Measurements from ENCODE around the gene PTPRM.

PTPRM gene

GRCh38 chr18:7626922-7627440, 59.9 kb downstream of the PTPRM start:
- DNase-seq (ENCODE audit: low read depth), result no peak

GRCh38 chr18:7629416-7629815, 62.3 kb downstream of the PTPRM start:
- DNase-seq (ENCODE audit: low read depth), result no peak

GRCh38 chr18:7630731-7631442, 63.8 kb downstream of the PTPRM start:
- DNase-seq (ENCODE audit: low read depth), result no peak

- no peak for DNase-seq (ENCODE audit: low read depth)
These were observed 65.3 kb downstream of the PTPRM start for GRCh38 chr18:7632152-7633098.

GRCh38 chr18:7633171-7633570, 66.1 kb downstream of the PTPRM start:
- DNase-seq (ENCODE audit: low read depth), result no peak

- DNase-seq (ENCODE audit: low read depth), result no peak
These were observed 68.8 kb downstream of the PTPRM start for GRCh38 chr18:7635948-7636347.

GRCh38 chr18:7637269-7637668, 70.2 kb downstream of the PTPRM start:
- DNase-seq (ENCODE audit: low read depth), result no peak

- no peak for DNase-seq (ENCODE audit: low read depth)
These were observed 71.2 kb downstream of the PTPRM start for GRCh38 chr18:7638321-7638720.

- no peak for DNase-seq (ENCODE audit: low read depth)
These were observed 74.7 kb downstream of the PTPRM start for GRCh38 chr18:7641813-7642212.

GRCh38 chr18:7642331-7642890, 75.3 kb downstream of the PTPRM start:
- DNase-seq (ENCODE audit: low read depth), result no peak

- no peak for DNase-seq (ENCODE audit: low read depth)
These were observed 78.6 kb downstream of the PTPRM start for GRCh38 chr18:7645756-7646155.

- DNase-seq (ENCODE audit: low read depth), result no peak
These were observed 79.2 kb downstream of the PTPRM start for GRCh38 chr18:7646174-7646886.

- no peak for DNase-seq (ENCODE audit: low read depth)
These were observed 80.4 kb downstream of the PTPRM start for GRCh38 chr18:7647500-7647899.

GRCh38 chr18:7657050-7657449, 89.9 kb downstream of the PTPRM start:
- no peak for DNase-seq (ENCODE audit: low read depth)

GRCh38 chr18:7657937-7658336, 90.8 kb downstream of the PTPRM start:
- no peak for DNase-seq (ENCODE audit: low read depth)

GRCh38 chr18:7658701-7659100, 91.6 kb downstream of the PTPRM start:
- no peak for DNase-seq (ENCODE audit: low read depth)

- DNase-seq (ENCODE audit: low read depth), result no peak
These were observed 94.1 kb downstream of the PTPRM start for GRCh38 chr18:7661207-7661606.

GRCh38 chr18:7662866-7663265, 95.8 kb downstream of the PTPRM start:
- no peak for DNase-seq (ENCODE audit: low read depth)

- DNase-seq (ENCODE audit: low read depth), result no peak
These were observed 96.5 kb downstream of the PTPRM start for GRCh38 chr18:7663366-7664312.

GRCh38 chr18:7666195-7666776, 99.2 kb downstream of the PTPRM start:
- no peak for DNase-seq (ENCODE audit: low read depth)

All from stimulated activated CD8-positive, alpha-beta memory T cell treated with anti-CD3 and anti-CD28 coated beads, Interleukin-7, amount 100 ng/mL, for 24 hours (primary cell).